ENCODE results near the gene IL17F. TPM values are rescaled to one million over a fixed set of nuclear protein-coding genes. Genes with fewer than 3 reads are reported as not detected.

IL17F gene
- total RNA-seq, 4 donors from 2014 or later = not detected

DNA sequence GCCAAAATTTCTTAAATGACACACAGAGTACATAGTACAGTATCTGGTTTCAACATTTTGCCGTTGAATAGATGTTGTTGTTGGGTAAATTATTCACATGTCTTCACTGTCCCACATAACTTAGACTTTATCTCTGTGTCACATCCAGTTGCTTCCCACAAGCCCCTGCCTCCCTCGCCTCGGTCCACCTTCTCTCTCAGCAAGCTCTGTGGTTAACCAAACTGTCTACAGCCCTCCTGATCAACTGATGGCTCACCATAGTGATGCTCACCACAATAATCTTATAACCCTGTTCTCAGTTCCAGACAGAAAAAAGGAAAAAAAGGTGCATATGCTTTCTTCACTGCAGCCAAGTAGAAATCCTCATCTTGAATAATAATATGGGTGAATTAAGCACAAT, 23.0 kb downstream of the IL17F start:
- intact Hi-C loops (cut with DNase I; ENCODE audit: low total_unique reads) = no loop called here

DNA sequence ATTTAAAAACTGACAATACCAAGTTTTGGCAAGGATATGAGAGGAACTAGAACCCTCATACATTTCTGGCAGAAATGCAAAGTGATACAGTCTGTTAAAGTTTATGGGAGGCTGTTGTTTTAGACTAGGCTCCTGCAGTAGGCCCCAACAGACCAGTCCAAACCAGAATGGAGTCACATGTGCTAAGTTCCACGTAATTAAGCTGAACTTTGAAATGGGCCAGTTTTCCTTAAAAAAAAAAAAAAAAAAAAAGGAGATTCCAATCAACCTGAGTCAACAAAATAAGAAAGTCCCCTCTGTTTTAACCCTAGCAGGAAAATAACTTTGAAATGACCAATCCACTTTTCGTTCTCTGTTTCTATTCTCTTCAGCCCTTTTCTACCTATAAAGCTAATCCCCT, 26.5 kb downstream of the IL17F start:
- no peaks in the 10 kb centered on the region for H3K9me3 ChIP-seq
- in situ Hi-C loops (cut with MboI; ENCODE audit: low sequenced_read_pairs in 4 of 4) = no loop called here
- no peaks in the 10 kb centered on the region for H3K27me3 ChIP-seq
- intact Hi-C loops (cut with DNase I; ENCODE audit: low total_unique reads) = no loop called here
- H3K4me1 ChIP-seq = no peaks in the 10 kb centered on the region
- ATAC-seq (no peak), DNase-seq (no peak)
- H3K27ac ChIP-seq = no peak overlapping the region
- H3K36me3 ChIP-seq = no peaks in the 10 kb centered on the region
- H3K4me3 ChIP-seq = no peak overlapping the region
- no peak for TF ChIP-seq POLR2A (IDR thresholded peaks at IDR 0.05)
- TF ChIP-seq, protein P1, sequence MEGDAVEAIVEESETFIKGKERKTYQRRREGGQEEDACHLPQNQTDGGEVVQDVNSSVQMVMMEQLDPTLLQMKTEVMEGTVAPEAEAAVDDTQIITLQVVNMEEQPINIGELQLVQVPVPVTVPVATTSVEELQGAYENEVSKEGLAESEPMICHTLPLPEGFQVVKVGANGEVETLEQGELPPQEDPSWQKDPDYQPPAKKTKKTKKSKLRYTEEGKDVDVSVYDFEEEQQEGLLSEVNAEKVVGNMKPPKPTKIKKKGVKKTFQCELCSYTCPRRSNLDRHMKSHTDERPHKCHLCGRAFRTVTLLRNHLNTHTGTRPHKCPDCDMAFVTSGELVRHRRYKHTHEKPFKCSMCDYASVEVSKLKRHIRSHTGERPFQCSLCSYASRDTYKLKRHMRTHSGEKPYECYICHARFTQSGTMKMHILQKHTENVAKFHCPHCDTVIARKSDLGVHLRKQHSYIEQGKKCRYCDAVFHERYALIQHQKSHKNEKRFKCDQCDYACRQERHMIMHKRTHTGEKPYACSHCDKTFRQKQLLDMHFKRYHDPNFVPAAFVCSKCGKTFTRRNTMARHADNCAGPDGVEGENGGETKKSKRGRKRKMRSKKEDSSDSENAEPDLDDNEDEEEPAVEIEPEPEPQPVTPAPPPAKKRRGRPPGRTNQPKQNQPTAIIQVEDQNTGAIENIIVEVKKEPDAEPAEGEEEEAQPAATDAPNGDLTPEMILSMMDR (IDR thresholded peaks at IDR 0.05 in 4 of 5, conservative IDR thresholded peaks at IDR 0.05 in 1 of 5) = no peak

More for the DNA sequence above, 23.0 kb downstream of the IL17F start:
- Histone ChIP-seq H3K36me3 (no peaks in the 10 kb centered on the region), H3K4me1 (no peaks in the 10 kb centered on the region), H3K27ac (no peak overlapping the region), H3K9me3 (no peaks in the 10 kb centered on the region), H3K4me3 (no peak overlapping the region), H3K27me3 (no peaks in the 10 kb centered on the region)
- no peak for TF ChIP-seq POLR2A (IDR thresholded peaks at IDR 0.05)
- TF ChIP-seq, protein P1 (IDR thresholded peaks at IDR 0.05 in 4 of 5, conservative IDR thresholded peaks at IDR 0.05 in 1 of 5) = no peak
- in situ Hi-C loops (cut with MboI; ENCODE audit: low sequenced_read_pairs in 4 of 4) = no loop called here
- no peak for DNase-seq
- no peak for ATAC-seq

DNA sequence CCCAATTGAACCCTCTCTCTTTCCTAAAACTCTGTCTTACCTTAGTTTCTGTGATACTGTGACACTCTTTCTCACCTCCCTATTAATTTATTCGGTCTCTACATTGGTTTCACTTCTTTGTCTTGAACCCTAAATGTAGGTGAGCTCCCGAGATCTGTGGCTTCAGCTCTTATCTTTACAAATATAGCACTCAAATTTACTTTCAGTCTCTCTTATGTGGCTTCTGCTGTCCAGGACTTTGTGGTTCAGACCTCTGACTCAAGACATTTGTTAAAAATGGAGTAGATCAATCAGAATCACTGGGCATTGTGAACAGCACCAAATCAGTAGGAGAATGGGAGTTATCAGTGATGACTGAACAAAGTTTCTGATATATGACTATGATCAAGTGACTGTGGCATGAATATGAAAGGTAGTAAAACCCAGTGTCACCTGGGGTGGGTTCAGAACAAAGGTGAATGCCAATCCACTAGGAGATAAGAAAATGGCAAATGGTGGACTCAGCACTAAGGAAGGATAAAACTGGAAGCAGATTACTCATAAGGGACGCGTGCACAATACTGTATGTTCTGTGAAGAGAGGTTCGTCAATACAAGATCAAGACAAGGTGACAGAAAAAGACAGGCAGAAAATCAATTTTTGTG, 27.2 kb downstream of the IL17F start:
- in situ Hi-C loops (cut with MboI; ENCODE audit: low sequenced_read_pairs in 4 of 4) = no loop called here
- ATAC-seq (no peak), DNase-seq (no peak)
- intact Hi-C loops (cut with DNase I; ENCODE audit: low total_unique reads) = no loop called here
- H3K4me3 ChIP-seq = no peak overlapping the region
- TF ChIP-seq, protein P1 (IDR thresholded peaks at IDR 0.05 in 4 of 5, conservative IDR thresholded peaks at IDR 0.05 in 1 of 5) = no peak
- TF ChIP-seq POLR2A (IDR thresholded peaks at IDR 0.05) = no peak
- no peak overlapping the region for H3K27ac ChIP-seq
- no peaks in the 10 kb centered on the region for H3K27me3 ChIP-seq
- H3K9me3 ChIP-seq = no peaks in the 10 kb centered on the region
- H3K36me3 ChIP-seq = no peaks in the 10 kb centered on the region
- no peaks in the 10 kb centered on the region for H3K4me1 ChIP-seq

DNA sequence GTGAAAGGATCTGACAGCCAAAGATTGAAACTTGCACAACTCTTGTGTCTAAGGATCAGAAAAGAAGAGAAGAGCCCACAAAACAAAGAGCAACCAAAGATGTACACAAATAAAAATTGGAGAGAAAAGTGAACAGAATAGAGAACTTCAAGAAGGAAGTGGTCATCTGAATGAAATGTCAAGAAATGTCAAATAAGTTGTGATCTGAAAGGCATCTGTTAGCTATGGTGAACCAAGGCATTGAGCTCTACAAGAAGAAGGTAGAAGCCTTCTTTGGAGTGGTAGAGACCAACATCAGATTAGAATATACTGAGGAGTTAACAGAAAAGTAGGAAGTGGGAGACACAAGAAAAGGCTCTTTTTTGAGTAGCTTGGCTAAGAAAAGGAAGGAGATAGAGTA, 28.5 kb downstream of the IL17F start:
- H3K4me3 ChIP-seq = no peak overlapping the region
- no peaks in the 10 kb centered on the region for H3K9me3 ChIP-seq
- in situ Hi-C loops (cut with MboI; ENCODE audit: low sequenced_read_pairs in 4 of 4) = no loop called here
- no peak overlapping the region for H3K27ac ChIP-seq
- DNase-seq (no peak), ATAC-seq (no peak)
- no peaks in the 10 kb centered on the region for H3K36me3 ChIP-seq
- TF ChIP-seq, protein P1 (IDR thresholded peaks at IDR 0.05 in 4 of 5, conservative IDR thresholded peaks at IDR 0.05 in 1 of 5) = no peak
- TF ChIP-seq POLR2A (IDR thresholded peaks at IDR 0.05) = no peak
- no peaks in the 10 kb centered on the region for H3K4me1 ChIP-seq
- intact Hi-C loops (cut with DNase I; ENCODE audit: low total_unique reads) = no loop called here
- H3K27me3 ChIP-seq = no peaks in the 10 kb centered on the region

DNA sequence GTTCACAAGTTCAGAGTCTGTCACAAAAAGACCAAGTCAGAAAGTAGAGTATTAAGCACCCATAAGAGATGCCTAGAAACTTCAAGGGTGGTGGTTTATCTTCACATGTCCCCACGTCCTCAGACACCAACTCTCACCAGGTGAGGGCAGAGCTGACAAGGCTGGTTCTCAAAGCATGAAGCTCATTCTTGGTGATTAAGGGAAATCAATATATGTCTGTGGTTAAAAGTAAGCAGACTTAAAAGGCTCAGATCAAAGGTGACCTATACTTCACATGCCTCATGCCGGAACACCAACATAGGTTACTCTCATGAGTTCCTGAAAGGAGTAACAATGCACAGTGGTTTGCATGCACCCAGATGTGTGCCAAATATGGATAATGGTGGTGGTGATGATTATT, 31.2 kb downstream of the IL17F start:
- Histone ChIP-seq H3K27me3 (no peaks in the 10 kb centered on the region), H3K4me1 (no peaks in the 10 kb centered on the region), H3K4me3 (no peak overlapping the region), H3K27ac (no peak overlapping the region), H3K36me3 (no peaks in the 10 kb centered on the region), H3K9me3 (no peaks in the 10 kb centered on the region)
- intact Hi-C loops (cut with DNase I; ENCODE audit: low total_unique reads) = no loop called here
- in situ Hi-C loops (cut with MboI; ENCODE audit: low sequenced_read_pairs in 4 of 4) = no loop called here
- TF ChIP-seq, protein P1 (IDR thresholded peaks at IDR 0.05 in 4 of 5, conservative IDR thresholded peaks at IDR 0.05 in 1 of 5) = no peak
- no peak for TF ChIP-seq POLR2A (IDR thresholded peaks at IDR 0.05)
- ATAC-seq = no peak
- DNase-seq = no peak
